OCI-LY7 (cell line): ENCODE measurements around the gene OPCML.

Experiments used
- EZH2phosphoT487 ChIP-seq: fragments of 200-600 bp; sonication (generic); IDR thresholded peaks from 2 replicates; pipeline ENCODE4 v1.6.1; 2018; ENCODE audit warnings: low read depth, borderline replicate concordance, mild to moderate bottlenecking, mixed run types, antibody characterized with exemption, low read length, moderate library complexity, mixed read lengths
- TF ChIP-seq, protein P1 (sequence below): fragments of 200-600 bp; sonication (generic); conservative IDR thresholded peaks from 2 replicates; pipeline ENCODE4 v1.5.1; 2014; ENCODE audit warnings: mild to moderate bottlenecking, antibody characterized with exemption, low read length, moderate library complexity, mixed read lengths

- TF ChIP-seq, protein P1, sequence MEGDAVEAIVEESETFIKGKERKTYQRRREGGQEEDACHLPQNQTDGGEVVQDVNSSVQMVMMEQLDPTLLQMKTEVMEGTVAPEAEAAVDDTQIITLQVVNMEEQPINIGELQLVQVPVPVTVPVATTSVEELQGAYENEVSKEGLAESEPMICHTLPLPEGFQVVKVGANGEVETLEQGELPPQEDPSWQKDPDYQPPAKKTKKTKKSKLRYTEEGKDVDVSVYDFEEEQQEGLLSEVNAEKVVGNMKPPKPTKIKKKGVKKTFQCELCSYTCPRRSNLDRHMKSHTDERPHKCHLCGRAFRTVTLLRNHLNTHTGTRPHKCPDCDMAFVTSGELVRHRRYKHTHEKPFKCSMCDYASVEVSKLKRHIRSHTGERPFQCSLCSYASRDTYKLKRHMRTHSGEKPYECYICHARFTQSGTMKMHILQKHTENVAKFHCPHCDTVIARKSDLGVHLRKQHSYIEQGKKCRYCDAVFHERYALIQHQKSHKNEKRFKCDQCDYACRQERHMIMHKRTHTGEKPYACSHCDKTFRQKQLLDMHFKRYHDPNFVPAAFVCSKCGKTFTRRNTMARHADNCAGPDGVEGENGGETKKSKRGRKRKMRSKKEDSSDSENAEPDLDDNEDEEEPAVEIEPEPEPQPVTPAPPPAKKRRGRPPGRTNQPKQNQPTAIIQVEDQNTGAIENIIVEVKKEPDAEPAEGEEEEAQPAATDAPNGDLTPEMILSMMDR = peak; percentile 72
- no peak for TF ChIP-seq EZH2phosphoT487
Measured at GRCh38 chr11:133403900-133404299, 128.4 kb downstream of the OPCML start.
